ENCODE results near the gene SH3PXD2A. TPM values are rescaled to one million over a fixed set of nuclear protein-coding genes. Genes with fewer than 3 reads are reported as not detected.
"Not testable (repeated sequence)": the region's sequence is repeated elsewhere in the genome, so short reads cannot be mapped to it uniquely, and the experiment has no call there.

SH3PXD2A gene
- total RNA-seq, 1 experiment from 2014 or later = 0.82 TPM

GRCh38 chr10:103852189-103852711 is 3.1 kb downstream of the SH3PXD2A start:
- DNase-seq (ENCODE audit: extremely low read depth, low read depth) = no peak

- DNase-seq (ENCODE audit: extremely low read depth, low read depth) = no peak
Observed at GRCh38 chr10:103851261-103851660, 4.1 kb downstream of the SH3PXD2A start.

- no peak for DNase-seq (ENCODE audit: extremely low read depth, low read depth)
Observed at GRCh38 chr10:103850572-103850895, 4.8 kb downstream of the SH3PXD2A start.

- no peak for DNase-seq (ENCODE audit: extremely low read depth, low read depth)
Observed at GRCh38 chr10:103849880-103850571, 5.3 kb downstream of the SH3PXD2A start.

- DNase-seq (ENCODE audit: extremely low read depth, low read depth) = no peak
Observed at GRCh38 chr10:103849212-103849877, 6.0 kb downstream of the SH3PXD2A start.

GRCh38 chr10:103847909-103848468 is 7.4 kb downstream of the SH3PXD2A start:
- DNase-seq (ENCODE audit: extremely low read depth, low read depth) = no peak

GRCh38 chr10:103847346-103847745 is 8.0 kb downstream of the SH3PXD2A start:
- DNase-seq (ENCODE audit: extremely low read depth, low read depth) = no peak

GRCh38 chr10:103845972-103846371 is 9.4 kb downstream of the SH3PXD2A start:
- no peak for DNase-seq (ENCODE audit: extremely low read depth, low read depth)

GRCh38 chr10:103845346-103845745 is 10.0 kb downstream of the SH3PXD2A start:
- DNase-seq (ENCODE audit: extremely low read depth, low read depth) = not testable (repeated sequence)

GRCh38 chr10:103843854-103844570 is 11.4 kb downstream of the SH3PXD2A start:
- no peak for DNase-seq (ENCODE audit: extremely low read depth, low read depth)

GRCh38 chr10:103843045-103843444 is 12.3 kb downstream of the SH3PXD2A start:
- no peak for DNase-seq (ENCODE audit: extremely low read depth, low read depth)

GRCh38 chr10:103842605-103843004 is 12.8 kb downstream of the SH3PXD2A start:
- no peak for DNase-seq (ENCODE audit: extremely low read depth, low read depth)

- no peak for DNase-seq (ENCODE audit: extremely low read depth, low read depth)
Observed at GRCh38 chr10:103841519-103841918, 13.9 kb downstream of the SH3PXD2A start.

- no peak for DNase-seq (ENCODE audit: extremely low read depth, low read depth)
Observed at GRCh38 chr10:103840740-103841070, 14.7 kb downstream of the SH3PXD2A start.

GRCh38 chr10:103839872-103840739 is 15.3 kb downstream of the SH3PXD2A start:
- no peak for DNase-seq (ENCODE audit: extremely low read depth, low read depth)

- no peak for DNase-seq (ENCODE audit: extremely low read depth, low read depth)
Observed at GRCh38 chr10:103839519-103839871, 15.9 kb downstream of the SH3PXD2A start.

- DNase-seq (ENCODE audit: extremely low read depth, low read depth) = no peak
Observed at GRCh38 chr10:103838862-103839518, 16.4 kb downstream of the SH3PXD2A start.

- no peak for DNase-seq (ENCODE audit: extremely low read depth, low read depth)
Observed at GRCh38 chr10:103838070-103838395, 17.3 kb downstream of the SH3PXD2A start.

GRCh38 chr10:103837370-103838069 is 17.9 kb downstream of the SH3PXD2A start:
- DNase-seq (ENCODE audit: extremely low read depth, low read depth) = no peak

GRCh38 chr10:103836861-103837260 is 18.5 kb downstream of the SH3PXD2A start:
- DNase-seq (ENCODE audit: extremely low read depth, low read depth) = no peak

All from NCI-H460 (cell line).